ENCODE results near the gene FXN.
"Not testable (repeated sequence)": the region's sequence is repeated elsewhere in the genome, so short reads cannot be mapped to it uniquely, and the experiment has no call there.

GRCh38 chr9:69094361-69095135 is 59.0 kb downstream of the FXN start:
- TF ChIP-seq, protein P1, sequence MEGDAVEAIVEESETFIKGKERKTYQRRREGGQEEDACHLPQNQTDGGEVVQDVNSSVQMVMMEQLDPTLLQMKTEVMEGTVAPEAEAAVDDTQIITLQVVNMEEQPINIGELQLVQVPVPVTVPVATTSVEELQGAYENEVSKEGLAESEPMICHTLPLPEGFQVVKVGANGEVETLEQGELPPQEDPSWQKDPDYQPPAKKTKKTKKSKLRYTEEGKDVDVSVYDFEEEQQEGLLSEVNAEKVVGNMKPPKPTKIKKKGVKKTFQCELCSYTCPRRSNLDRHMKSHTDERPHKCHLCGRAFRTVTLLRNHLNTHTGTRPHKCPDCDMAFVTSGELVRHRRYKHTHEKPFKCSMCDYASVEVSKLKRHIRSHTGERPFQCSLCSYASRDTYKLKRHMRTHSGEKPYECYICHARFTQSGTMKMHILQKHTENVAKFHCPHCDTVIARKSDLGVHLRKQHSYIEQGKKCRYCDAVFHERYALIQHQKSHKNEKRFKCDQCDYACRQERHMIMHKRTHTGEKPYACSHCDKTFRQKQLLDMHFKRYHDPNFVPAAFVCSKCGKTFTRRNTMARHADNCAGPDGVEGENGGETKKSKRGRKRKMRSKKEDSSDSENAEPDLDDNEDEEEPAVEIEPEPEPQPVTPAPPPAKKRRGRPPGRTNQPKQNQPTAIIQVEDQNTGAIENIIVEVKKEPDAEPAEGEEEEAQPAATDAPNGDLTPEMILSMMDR (IDR thresholded peaks at IDR 0.05), result not testable (repeated sequence)
- TF ChIP-seq POLR2A, POLR2AphosphoS5 (IDR thresholded peaks at IDR 0.05): not testable (repeated sequence)
